Lung (tissue), 12 donors: ENCODE measurements around the gene SYMPK. TPM values are rescaled to one million over a fixed set of nuclear protein-coding genes. Genes with fewer than 3 reads are reported as not detected.

Experiments used
- ATAC-seq: fragments of 200-7000 bp; cut with Tn5 transposase; one replicate; pipeline ENCODE4 v1.9.1; 2020; ENCODE audit warnings: moderate number of reproducible peaks; ENCODE audit not compliant: insufficient read depth, low FRiP score
- DNase-seq, 3 donors: peaks; one replicate each; pipeline ENCODE4 v3.0.0-alpha.2; 2013 to 2017
- H3K27ac ChIP-seq, 2 donors: one replicate each; pipeline ENCODE4 v1.5.1; 2013; ENCODE audit warnings: mild to moderate bottlenecking in 2 of 2, moderate library complexity in 2 of 2, control low read depth in 1 of 2, inconsistent platforms in 1 of 2, low read depth in 1 of 2, low read length in 1 of 2
- H3K27me3 ChIP-seq, 3 donors: one replicate each; pipeline ENCODE4 v1.5.1; 2013; ENCODE audit warnings: low read length in 2 of 3; ENCODE audit not compliant: control insufficient read depth in 3 of 3, insufficient read depth in 3 of 3
- H3K36me3 ChIP-seq, 4 donors: one replicate each; pipeline ENCODE4 v1.5.1; 2013; ENCODE audit warnings: low read length in 4 of 4, mild to moderate bottlenecking in 1 of 4, moderate library complexity in 1 of 4; ENCODE audit not compliant: control insufficient read depth in 4 of 4, insufficient read depth in 4 of 4
- H3K4me1 ChIP-seq, 5 donors: one replicate each; pipeline ENCODE4 v1.5.1; 2013; ENCODE audit warnings: low read length in 5 of 5, mild to moderate bottlenecking in 2 of 5, moderate library complexity in 1 of 5; ENCODE audit not compliant: control insufficient read depth in 5 of 5, insufficient read depth in 5 of 5
- H3K4me3 ChIP-seq: one replicate; pipeline ENCODE4 v1.5.1; 2013; ENCODE audit warnings: mild to moderate bottlenecking, control low read depth, moderate library complexity
- H3K9ac ChIP-seq, 2 donors: one replicate each; pipeline ENCODE4 v1.5.1; 2013; ENCODE audit warnings: low read length in 2 of 2, control low read depth in 1 of 2; ENCODE audit not compliant: insufficient read depth in 1 of 2
- H3K9me3 ChIP-seq, 4 donors: one replicate each; pipeline ENCODE4 v1.5.1; 2013; ENCODE audit warnings: low read length in 3 of 4, mild to moderate bottlenecking in 1 of 4, moderate library complexity in 1 of 4; ENCODE audit not compliant: control insufficient read depth in 4 of 4, insufficient read depth in 3 of 4
- WGBS, 2 donors: extraction: QIAGEN DNeasy Blood & Tissue Kit; methylation state at CpG; one replicate each; pipeline ENCODE4 v1.1.7; 2013; 5-methylcytosine and 5-hydroxymethylcytosine counted together
- polyA plus RNA-seq, 2 donors: library from polyadenylated mRNA; stranded (reverse); fragments of 200-250 nt; gene quantifications; one replicate each; pipeline ENCODE4 v1.2.1, GENCODE V29; 2013
- total RNA-seq, 2 donors: library from RNA; depleted of rRNA in 1 of 2; stranded (reverse); fragments of >200 nt in 1 of 2; gene quantifications; one replicate each; pipeline ENCODE4 v1.2.1, GENCODE V29; 2014 to 2021
- TF ChIP-seq, protein P1 (sequence below): IDR thresholded peaks from 2 replicates; pipeline ENCODE4 v1.5.1; 2012; ENCODE audit warnings: mild to moderate bottlenecking; ENCODE audit errors: control extremely low read depth, extremely low read depth
- donor health status: control.
- donor health status: control.
- donor health status: Bipolar disorder and iron deficiency.
- donor health status: healthy.
- donor health status: DM: yes; HTN: yes; CAD: no.

The SYMPK gene
- total and polyA plus RNA-seq, 4 donors, result 40.3 to 125 (median 64.8) TPM

DNA sequence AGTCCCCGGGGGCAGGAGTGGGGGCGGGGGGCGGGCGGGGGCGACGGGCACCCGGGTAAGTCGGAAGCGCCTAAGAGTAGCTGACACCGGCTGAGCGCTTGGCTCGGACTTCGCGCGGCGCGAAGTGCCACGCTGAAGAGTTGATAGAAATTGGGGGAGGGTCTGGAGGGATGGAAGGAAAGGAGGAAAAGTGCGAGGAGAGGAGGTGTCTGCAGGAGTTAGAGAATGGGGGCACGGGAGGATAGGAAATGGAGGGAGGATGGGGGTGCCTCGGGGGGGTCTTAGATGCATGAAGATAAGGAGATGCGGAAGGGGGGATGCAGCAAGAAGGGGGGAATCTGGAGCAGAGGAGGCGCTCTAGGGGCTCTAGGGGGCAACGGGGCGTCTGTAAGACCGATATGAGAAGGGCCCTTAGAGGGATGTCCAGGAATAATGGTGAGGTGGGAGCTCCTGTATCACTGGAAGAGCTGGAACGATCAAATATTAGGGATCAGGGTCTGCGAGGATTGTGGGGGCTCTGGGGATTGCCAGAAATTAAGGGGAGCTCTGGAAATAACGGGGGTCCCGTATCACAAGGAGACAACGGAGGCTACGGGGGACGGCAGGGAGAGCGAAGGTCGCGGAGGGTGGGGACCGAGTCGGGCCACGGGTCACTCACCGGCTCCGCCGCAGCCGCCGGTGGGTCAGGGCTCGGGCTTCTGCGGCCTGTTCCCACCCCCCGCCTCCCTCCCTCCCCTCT, 39.1 kb upstream of the SYMPK start, which contains the start of gene MYPOP:
Gene MYPOP, minus strand, starts transcription at position 702 of the 739 bp plus-strand sequence. CDS start 840 bp downstream, outside the sequence.
- 1% methylated on average over 37 to 47 of the region's 47 CpGs for WGBS, 2 donors

DNA sequence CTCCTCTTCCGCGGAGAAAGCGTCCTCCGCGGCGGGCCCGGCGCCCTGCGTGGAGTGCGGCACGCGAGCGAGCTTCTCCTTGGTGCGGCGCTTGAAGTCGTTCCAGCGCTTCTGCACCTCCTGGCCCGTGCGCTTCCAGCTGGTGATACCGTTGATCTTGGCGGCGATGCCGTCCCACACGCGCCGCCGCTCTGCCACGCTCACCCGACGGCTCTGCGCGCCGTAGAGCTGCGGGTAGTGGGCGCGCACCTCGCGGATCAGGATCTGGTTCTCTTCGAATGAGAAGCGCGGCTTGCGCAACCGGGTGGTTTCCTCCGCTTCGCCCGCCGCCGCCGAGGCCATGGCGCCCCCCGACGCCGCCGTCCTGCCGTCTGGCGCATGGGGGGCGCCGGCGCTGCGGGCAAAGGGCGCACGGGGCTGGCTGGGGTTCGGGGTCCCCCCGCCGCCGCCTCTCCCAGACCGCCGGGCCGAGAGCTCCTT, 38.5 kb upstream of the SYMPK start:
- TF ChIP-seq, protein P1, sequence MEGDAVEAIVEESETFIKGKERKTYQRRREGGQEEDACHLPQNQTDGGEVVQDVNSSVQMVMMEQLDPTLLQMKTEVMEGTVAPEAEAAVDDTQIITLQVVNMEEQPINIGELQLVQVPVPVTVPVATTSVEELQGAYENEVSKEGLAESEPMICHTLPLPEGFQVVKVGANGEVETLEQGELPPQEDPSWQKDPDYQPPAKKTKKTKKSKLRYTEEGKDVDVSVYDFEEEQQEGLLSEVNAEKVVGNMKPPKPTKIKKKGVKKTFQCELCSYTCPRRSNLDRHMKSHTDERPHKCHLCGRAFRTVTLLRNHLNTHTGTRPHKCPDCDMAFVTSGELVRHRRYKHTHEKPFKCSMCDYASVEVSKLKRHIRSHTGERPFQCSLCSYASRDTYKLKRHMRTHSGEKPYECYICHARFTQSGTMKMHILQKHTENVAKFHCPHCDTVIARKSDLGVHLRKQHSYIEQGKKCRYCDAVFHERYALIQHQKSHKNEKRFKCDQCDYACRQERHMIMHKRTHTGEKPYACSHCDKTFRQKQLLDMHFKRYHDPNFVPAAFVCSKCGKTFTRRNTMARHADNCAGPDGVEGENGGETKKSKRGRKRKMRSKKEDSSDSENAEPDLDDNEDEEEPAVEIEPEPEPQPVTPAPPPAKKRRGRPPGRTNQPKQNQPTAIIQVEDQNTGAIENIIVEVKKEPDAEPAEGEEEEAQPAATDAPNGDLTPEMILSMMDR, result no peak
- no peak for ATAC-seq
- peaks cover 2 to 8% (median 5%) of the 10 kb centered on the region in 4 donors for H3K36me3 ChIP-seq
- H3K9ac ChIP-seq, result no peak overlapping the region
- 8 to 11% methylated on average over 67 to 69 of the region's 69 CpGs for WGBS, 2 donors
- H3K27me3 ChIP-seq, result no peaks in the 10 kb centered on the region
- H3K4me3 ChIP-seq, result peak overlapping the region; percentile 76
- H3K4me1 ChIP-seq, result peaks cover 0 to 14% (median 6%) of the 10 kb centered on the region in 5 donors
- H3K9me3 ChIP-seq, result no peaks in the 10 kb centered on the region
- H3K27ac ChIP-seq, result no peak overlapping the region
- peak; percentile 43 to 67 (median 50) for DNase-seq

More for the DNA sequence above, 39.1 kb upstream of the SYMPK start, which contains the start of gene MYPOP:
- Histone ChIP-seq H3K9ac (peak within 1 kb of the TSS in 1 of 2 donors; percentile 81), H3K36me3 (peaks cover 2 to 8% (median 5%) of the 10 kb centered on the region in 4 donors), H3K27me3 (no peaks in the 10 kb centered on the region), H3K27ac (peak within 1 kb of the TSS; percentile 62 to 64), H3K9me3 (no peaks in the 10 kb centered on the region), H3K4me1 (peaks cover 0 to 14% (median 6%) of the 10 kb centered on the region in 5 donors), H3K4me3 (peak within 1 kb of the TSS; percentile 76)
- TF ChIP-seq, protein P1, result no peak
- DNase-seq (peak; percentile 31 to 59 (median 42)), ATAC-seq (no peak)

DNA sequence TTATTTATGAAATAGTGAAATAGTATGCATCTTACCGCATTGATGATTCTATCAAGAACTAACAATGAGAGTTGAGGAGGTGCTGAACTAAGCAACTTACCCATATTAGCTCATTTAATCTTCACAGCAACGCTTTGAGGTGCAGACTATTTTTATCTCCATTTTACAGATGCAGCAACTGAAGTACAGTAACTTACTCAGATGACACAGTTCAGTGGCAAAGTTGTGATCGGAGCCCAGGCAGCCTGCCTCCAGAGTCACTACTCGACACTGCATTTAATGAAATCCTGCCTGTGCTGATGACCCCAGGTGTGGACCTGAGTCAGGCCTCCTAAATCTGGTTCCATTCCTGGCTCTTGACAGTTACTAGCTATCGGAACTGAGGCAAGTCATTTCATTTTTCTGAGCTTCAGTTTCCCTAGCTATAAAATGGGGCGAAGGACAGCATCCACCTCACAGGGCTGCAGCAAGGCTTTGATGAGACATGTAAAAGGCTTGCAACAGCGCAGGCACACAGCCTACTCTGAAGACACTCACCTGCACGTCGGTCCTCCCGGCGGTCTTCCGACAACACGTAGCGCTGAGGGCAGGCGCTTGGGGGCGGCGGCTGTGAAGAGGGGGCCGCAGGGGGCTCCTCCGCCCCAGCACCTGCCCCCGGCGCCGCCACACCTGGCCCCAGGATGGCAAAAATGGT, 37.9 kb upstream of the SYMPK start:
- Histone ChIP-seq H3K9ac (no peak overlapping the region), H3K9me3 (no peaks in the 10 kb centered on the region), H3K4me3 (peak overlapping the region; percentile 76), H3K27ac (no peak overlapping the region), H3K4me1 (peaks cover 0 to 14% (median 6%) of the 10 kb centered on the region in 5 donors), H3K27me3 (no peaks in the 10 kb centered on the region), H3K36me3 (peaks cover 2 to 11% (median 6%) of the 10 kb centered on the region in 4 donors)
- ATAC-seq (no peak), DNase-seq (no peak)
- 72 to 73% methylated on average over 22 of the region's 22 CpGs for WGBS, 2 donors
- TF ChIP-seq, protein P1, result no peak
